GM10847 (cell line): Measurements from ENCODE around the gene PTPRD.

Experiments
- POLR2A ChIP-seq: IDR thresholded peaks from 2 replicates; pipeline ENCODE4 v1.6.1; 2011; ENCODE audit not compliant: insufficient read length; ENCODE audit errors: extremely low read depth

PTPRD gene

DNA sequence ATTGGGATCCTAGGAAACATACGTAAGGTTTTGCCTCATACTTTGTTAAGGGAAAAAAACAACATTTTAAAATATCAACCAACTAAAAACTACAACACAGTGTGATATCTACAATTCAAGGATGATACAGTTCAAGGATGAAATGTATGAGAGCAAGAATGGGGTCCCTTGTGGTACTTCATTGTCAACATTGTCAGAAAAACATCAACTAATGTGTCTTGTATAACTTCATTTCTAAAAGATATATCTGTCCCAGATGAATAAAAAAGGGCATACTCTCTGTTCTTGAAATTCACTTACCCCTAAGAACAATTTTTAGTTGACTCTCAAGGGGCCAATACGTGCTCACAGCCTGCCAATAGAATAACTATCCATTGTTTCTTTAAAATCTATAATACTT is 1250.5 kb downstream of the PTPRD start:
- no peak for TF ChIP-seq POLR2A

DNA sequence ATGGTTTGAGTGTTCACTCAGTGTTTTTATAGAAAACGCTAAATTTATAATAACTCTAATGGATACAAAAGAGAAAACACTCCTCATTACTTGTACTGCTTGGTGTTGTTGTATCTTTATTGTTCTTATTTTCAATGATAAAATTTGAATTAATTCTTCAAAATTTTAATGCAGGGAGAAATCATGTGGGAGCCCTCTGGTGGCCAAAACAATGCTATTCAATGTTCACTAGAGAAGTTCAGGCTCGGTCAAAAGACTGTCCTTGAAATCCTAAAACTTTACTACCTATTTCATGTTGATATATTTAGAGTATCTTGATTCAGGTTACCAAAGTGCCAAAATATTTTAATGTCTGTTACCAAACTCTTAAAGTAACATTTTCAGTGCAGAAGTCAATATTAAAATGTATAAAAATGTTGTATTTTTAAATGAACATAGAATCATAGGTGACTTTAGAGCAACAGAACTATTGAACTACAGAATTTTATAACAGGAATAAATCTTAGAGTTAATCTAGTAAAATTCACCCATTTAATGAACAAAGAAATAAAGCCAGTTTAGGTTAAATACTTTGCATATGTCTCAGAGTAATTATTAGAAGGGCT is 1259.8 kb downstream of the PTPRD start:
- TF ChIP-seq POLR2A, result no peak

DNA sequence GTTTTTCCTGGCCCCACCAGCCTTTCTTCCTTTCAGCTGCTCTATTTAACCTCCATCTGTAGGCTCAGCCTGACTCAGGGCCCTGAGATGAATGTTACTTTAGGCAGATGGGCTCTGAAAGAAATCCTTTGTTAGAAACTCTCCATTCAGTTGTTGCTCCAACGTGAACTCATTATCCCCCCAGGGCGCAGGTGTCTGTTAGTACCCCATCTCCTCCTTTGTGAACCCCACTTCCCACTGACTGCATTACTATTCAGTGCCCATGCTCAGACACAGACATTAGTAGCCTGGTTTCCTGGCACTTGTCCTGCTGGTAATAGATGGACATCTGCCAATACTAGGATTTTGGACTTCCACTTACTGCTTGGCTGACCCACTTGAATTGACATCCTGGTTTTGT is 1271.6 kb downstream of the PTPRD start:
- TF ChIP-seq POLR2A, result no peak

- TF ChIP-seq POLR2A, result no peak
Observed at GRCh38 chr9:9337129-9337528, 1275.7 kb downstream of the PTPRD start.

DNA sequence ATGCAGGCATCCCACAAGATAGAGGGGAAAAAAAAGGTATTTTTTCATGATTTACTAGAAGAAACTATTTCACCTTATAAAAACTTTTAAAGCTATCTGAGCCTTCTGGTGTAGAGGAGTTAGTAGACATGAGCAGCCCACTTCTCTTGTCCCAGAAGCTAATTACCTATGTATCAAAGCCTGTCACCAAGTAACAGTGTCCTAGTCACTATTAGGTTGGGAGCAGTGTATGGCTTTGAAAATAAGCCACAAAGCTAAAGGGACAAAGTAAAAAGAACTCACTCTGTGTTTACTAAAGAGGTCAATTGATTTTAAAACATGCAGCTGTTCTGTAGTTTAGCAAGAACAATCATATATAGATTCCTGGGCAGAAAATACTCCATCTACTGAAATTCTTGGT is 1286.1 kb downstream of the PTPRD start:
- TF ChIP-seq POLR2A, result no peak

DNA sequence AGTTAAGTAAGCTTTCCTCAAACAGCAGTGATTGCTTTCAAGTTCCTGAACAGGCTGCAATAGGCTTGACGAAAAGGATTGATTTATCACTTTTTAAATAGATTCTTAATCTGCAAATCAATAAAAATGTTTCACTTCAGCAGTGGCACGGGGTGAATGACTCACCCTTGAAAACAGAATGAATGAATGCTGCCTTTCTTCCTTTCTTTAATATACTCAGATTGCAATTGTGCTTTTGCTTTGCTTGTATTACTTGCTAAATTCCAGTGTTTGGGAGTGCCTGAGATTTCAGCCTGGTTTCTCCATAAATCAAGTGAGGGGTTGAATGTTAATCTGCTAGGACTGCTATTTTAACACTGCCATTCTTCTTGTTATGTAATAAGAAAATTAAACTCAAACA is 1293.8 kb downstream of the PTPRD start:
- no peak for TF ChIP-seq POLR2A

- TF ChIP-seq POLR2A, result no peak
Observed at GRCh38 chr9:9305600-9305999, 1307.2 kb downstream of the PTPRD start.

GRCh38 chr9:9299134-9299533 is 1313.7 kb downstream of the PTPRD start:
- TF ChIP-seq POLR2A, result no peak

- no peak for TF ChIP-seq POLR2A
Observed at GRCh38 chr9:9286001-9286400, 1326.8 kb downstream of the PTPRD start.

- TF ChIP-seq POLR2A, result no peak
Observed at GRCh38 chr9:9284201-9284600, 1328.6 kb downstream of the PTPRD start.

GRCh38 chr9:9283159-9283986 is 1329.4 kb downstream of the PTPRD start:
- no peak for TF ChIP-seq POLR2A

DNA sequence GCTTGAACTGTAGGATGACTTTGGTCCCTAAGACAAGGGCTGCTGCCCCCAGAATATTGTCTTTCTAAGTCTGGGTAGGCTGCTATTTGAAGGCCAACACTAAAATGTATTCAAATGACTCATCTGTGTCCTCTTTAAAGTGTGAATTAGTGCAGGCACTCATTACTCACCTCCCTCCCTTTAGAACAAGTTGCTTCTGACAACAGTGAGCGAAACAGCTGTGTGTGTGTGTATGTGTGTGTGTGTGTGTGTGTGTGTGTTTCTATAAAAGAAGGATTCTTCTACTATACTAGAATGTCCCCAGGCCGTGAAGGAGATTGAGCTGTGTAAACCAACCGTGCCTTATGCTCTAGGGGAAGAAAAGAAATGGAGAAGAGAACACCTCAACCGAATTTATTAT is 1337.2 kb downstream of the PTPRD start:
- no peak for TF ChIP-seq POLR2A

DNA sequence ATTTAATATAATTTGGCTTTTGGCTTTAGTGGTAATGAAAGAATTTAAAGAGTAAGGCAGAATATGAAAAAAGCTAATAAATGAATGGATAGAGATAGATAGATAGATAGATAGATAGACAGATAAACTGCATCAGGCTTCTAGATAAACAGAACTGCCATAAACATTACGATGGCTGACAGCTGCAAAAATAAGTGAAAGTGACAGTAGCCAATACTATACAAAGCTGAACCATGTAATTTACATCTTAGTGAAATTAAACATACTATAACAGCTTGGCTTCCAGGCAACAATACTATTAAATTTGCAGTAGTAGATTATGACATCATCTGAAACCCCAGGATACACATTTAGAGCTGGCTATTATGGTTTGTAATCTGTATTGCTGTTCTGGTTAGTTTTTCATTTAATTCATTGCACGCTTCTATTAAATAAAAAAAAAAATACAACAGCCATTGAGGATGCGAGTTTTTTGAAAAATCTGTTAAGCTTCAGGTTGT is 1354.8 kb downstream of the PTPRD start:
- TF ChIP-seq POLR2A, result no peak

DNA sequence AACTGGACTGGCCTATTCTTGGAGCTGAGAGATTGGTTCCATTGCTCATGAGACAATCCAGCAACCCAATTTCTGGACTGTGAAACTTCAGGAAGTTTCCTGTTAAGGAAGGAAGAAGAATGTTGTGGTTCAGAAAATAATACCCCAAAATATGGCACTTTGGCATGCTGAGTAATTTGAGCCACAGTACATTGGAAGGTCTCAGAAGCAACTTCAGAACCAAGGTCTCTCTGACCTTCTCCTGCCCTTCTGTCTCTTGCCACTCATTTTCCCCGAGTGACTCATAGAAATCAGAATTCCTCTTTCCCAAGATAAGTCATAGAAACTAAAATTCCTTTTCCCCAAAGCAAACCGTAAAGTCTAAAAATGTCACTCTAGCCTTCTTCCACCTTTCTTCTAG is 1366.1 kb downstream of the PTPRD start:
- no peak for TF ChIP-seq POLR2A

GRCh38 chr9:9231946-9232345 is 1380.9 kb downstream of the PTPRD start:
- TF ChIP-seq POLR2A, result no peak

DNA sequence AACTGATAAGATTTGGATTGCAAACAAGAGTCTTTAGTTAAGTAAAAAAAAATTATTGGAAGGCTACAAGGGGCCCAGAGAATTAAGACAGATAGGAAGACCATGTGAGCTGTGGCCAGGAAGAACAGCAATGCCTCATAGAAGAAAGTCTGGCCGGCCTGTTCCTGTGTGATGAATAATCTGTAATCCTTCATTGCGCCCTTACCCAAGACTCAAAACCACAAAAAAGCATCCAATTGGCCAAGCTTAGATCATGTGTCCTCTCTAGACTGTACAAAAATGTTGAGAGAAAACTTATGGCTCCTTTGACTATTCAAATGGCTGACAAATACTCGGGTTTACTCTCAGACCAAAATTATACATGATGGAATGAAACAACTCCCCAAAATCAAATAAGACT is 1383.5 kb downstream of the PTPRD start:
- no peak for TF ChIP-seq POLR2A

DNA sequence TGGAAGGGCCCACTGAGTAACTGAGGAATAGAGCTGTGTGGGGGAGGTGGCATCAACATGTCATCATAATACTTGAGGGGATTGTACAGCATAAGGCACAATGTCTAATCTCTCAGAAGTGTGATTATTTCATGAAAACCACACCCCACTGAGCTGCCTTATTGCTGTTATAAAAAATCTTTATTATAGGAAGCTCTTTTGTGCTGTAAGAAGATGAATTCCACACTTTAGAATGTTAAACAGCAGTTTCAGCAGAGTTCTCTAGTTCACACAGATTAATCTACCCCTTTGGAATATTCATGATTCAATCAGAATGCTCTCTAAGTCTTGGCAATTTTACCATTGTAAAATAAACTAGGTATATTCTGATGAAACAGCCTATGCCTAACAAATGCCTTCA is 1389.6 kb downstream of the PTPRD start:
- TF ChIP-seq POLR2A, result no peak

- no peak for TF ChIP-seq POLR2A
Observed at GRCh38 chr9:9222730-9223129, 1390.1 kb downstream of the PTPRD start.
